Tibial nerve (tissue), 3 donors: ENCODE measurements around the gene EFHC2.

ENCODE experiments used
- CTCF ChIP-seq, 5 experiments: fragments of 200-600 bp in 3 of 5; fragments of 450-650 bp in 2 of 5; sonication (generic) in 3 of 5; IDR thresholded peaks; one replicate each; pipeline ENCODE4 v1.5.1; 2016 to 2019; ENCODE audit warnings: antibody characterized with exemption in 5 of 5, mild to moderate bottlenecking in 3 of 5, moderate library complexity in 2 of 5
- POLR2A ChIP-seq, 2 donors: fragments of 450-650 bp; IDR thresholded peaks; one replicate each; pipeline ENCODE4 v1.6.1; 2017; ENCODE audit warnings: antibody characterized with exemption in 2 of 2, mild to moderate bottlenecking in 2 of 2, moderate library complexity in 2 of 2

- no peak for TF ChIP-seq CTCF (IDR thresholded peaks at IDR 0.05)
- TF ChIP-seq POLR2A (IDR thresholded peaks at IDR 0.05), result no peak
Measured at GRCh38 chrX:44174061-44174460, 169.4 kb downstream of the EFHC2 start.
